ENCODE measurements around the gene SRC. TPM values are rescaled to one million over a fixed set of nuclear protein-coding genes. Genes with fewer than 3 reads are reported as not detected.
"Not testable (repeated sequence)": the region's sequence is repeated elsewhere in the genome, so short reads cannot be mapped to it uniquely, and the experiment has no call there.

SRC gene
- total RNA-seq, 4 donors from 2014 or later, result 87.0 to 155 (median 130) TPM

- no peak overlapping the region for H3K4me3 ChIP-seq
- peaks cover 0 to 6% (median 0%) of the 10 kb centered on the region in 4 donors for H3K4me1 ChIP-seq
- peaks cover 0 to 11% (median 0%) of the 10 kb centered on the region in 4 donors for H3K36me3 ChIP-seq
- H3K9me3 ChIP-seq, result no peaks in the 10 kb centered on the region
- DNase-seq, result no peak
- no peaks in the 10 kb centered on the region for H3K27me3 ChIP-seq
- H3K27ac ChIP-seq, result peak overlapping the region in 3 of 4 donors; percentile 24 to 27 (median 25)
- TF ChIP-seq POLR2AphosphoS5 (IDR thresholded peaks at IDR 0.05) (no peak), EP300 (IDR thresholded peaks at IDR 0.05; ENCODE audit: low read depth) (no peak), POLR2A (IDR thresholded peaks at IDR 0.05) (no peak), CTCF (IDR thresholded peaks at IDR 0.05) (no peak)
- in situ Hi-C loops (cut with MboI; ENCODE audit: low pct_ligation_motif_present in 1 of 4, low pct_unique_long_range_greater_than_20kb in 1 of 4, low sequenced_read_pairs in 3 of 4), result no loop called here
- 68 to 85% methylated on average over 4 to 6 of the region's 6 CpGs for WGBS, 2 donors (ENCODE audit: low coverage in 1 of 2)
- intact Hi-C loops (cut with DNase I; ENCODE audit: low total_unique reads), result no loop called here
Measured at GRCh38 chr20:37365760-37366638, 20.1 kb downstream of the SRC start.

- Histone ChIP-seq H3K4me1 (peaks cover 0 to 6% (median 0%) of the 10 kb centered on the region in 4 donors), H3K27ac (peak overlapping the region in 1 of 4 donors; percentile 24), H3K27me3 (no peaks in the 10 kb centered on the region), H3K36me3 (peaks cover 0 to 11% (median 0%) of the 10 kb centered on the region in 4 donors), H3K4me3 (no peak overlapping the region), H3K9me3 (no peaks in the 10 kb centered on the region)
- in situ Hi-C loops (cut with MboI; ENCODE audit: low pct_ligation_motif_present in 1 of 4, low pct_unique_long_range_greater_than_20kb in 1 of 4, low sequenced_read_pairs in 3 of 4), result no loop called here
- WGBS, 2 donors (ENCODE audit: low coverage in 1 of 2), result 46 to 68% methylated on average over 2 of the region's 2 CpGs
- TF ChIP-seq POLR2A (IDR thresholded peaks at IDR 0.05) (no peak), EP300 (IDR thresholded peaks at IDR 0.05; ENCODE audit: low read depth) (no peak), POLR2AphosphoS5 (IDR thresholded peaks at IDR 0.05) (no peak), CTCF (IDR thresholded peaks at IDR 0.05) (no peak)
- no peak for DNase-seq
- intact Hi-C loops (cut with DNase I; ENCODE audit: low total_unique reads), result no loop called here
Measured at GRCh38 chr20:37366743-37367142, 20.8 kb downstream of the SRC start.

- intact Hi-C loops (cut with DNase I; ENCODE audit: low total_unique reads) (no loop called here), in situ Hi-C loops (cut with MboI; ENCODE audit: low pct_ligation_motif_present in 1 of 4, low pct_unique_long_range_greater_than_20kb in 1 of 4, low sequenced_read_pairs in 3 of 4) (no loop called here)
- no peak for DNase-seq
- peaks cover 0 to 9% (median 2%) of the 10 kb centered on the region in 4 donors for H3K4me1 ChIP-seq
- H3K4me3 ChIP-seq, result no peak overlapping the region
- H3K27ac ChIP-seq, result no peak overlapping the region
- 92 to 98% methylated on average over 5 to 8 of the region's 8 CpGs for WGBS, 2 donors (ENCODE audit: low coverage in 1 of 2)
- no peak for TF ChIP-seq POLR2A (IDR thresholded peaks at IDR 0.05)
- TF ChIP-seq POLR2AphosphoS5 (IDR thresholded peaks at IDR 0.05), result no peak
- no peak for TF ChIP-seq CTCF (IDR thresholded peaks at IDR 0.05)
- no peak for TF ChIP-seq EP300 (IDR thresholded peaks at IDR 0.05; ENCODE audit: low read depth)
- no peaks in the 10 kb centered on the region for H3K27me3 ChIP-seq
- H3K9me3 ChIP-seq, result no peaks in the 10 kb centered on the region
- peaks cover 0 to 11% (median 0%) of the 10 kb centered on the region in 4 donors for H3K36me3 ChIP-seq
Measured at GRCh38 chr20:37369846-37370245, 23.9 kb downstream of the SRC start.

- intact Hi-C loops (cut with DNase I; ENCODE audit: low total_unique reads), result not testable (repeated sequence)
- 89 to 96% methylated on average over 7 to 9 of the region's 9 CpGs for WGBS, 2 donors (ENCODE audit: low coverage in 1 of 2)
Measured at GRCh38 chr20:37371845-37372244, 25.9 kb downstream of the SRC start.

More at GRCh38 chr20:37371845-37372244, 25.9 kb downstream of the SRC start:
- DNase-seq; in situ Hi-C loops (cut with MboI; ENCODE audit: low pct_ligation_motif_present in 1 of 4, low pct_unique_long_range_greater_than_20kb in 1 of 4, low sequenced_read_pairs in 3 of 4); H3K4me3 ChIP-seq; H3K27ac ChIP-seq; H3K27me3 ChIP-seq; H3K4me1 ChIP-seq; H3K9me3 ChIP-seq; H3K36me3 ChIP-seq: not testable (repeated sequence)
